HG02571 (cell line): ENCODE data around the gene CYTH2.

Experiments
- ATAC-seq: cut with Tn5 transposase; IDR thresholded peaks from one replicate; pipeline ENCODE4 v1.9.1; 2021; ENCODE audit warnings: mild to moderate bottlenecking, moderate library complexity; ENCODE audit not compliant: unreplicated experiment

CYTH2 gene

GRCh38 chr19:48492925-48493717 lies 24.0 kb downstream of the CYTH2 start:
- ATAC-seq = peak; percentile 50

GRCh38 chr19:48493718-48494401 lies 24.7 kb downstream of the CYTH2 start:
- peak; percentile 4 for ATAC-seq

GRCh38 chr19:48495396-48495795 lies 26.2 kb downstream of the CYTH2 start:
- ATAC-seq = no peak

- no peak for ATAC-seq
These were observed 28.0 kb downstream of the CYTH2 start for GRCh38 chr19:48496959-48497727.

- ATAC-seq = no peak
These were observed 28.8 kb downstream of the CYTH2 start for GRCh38 chr19:48497728-48498594.

GRCh38 chr19:48498595-48499311 lies 29.6 kb downstream of the CYTH2 start:
- no peak for ATAC-seq

GRCh38 chr19:48499316-48500090 lies 30.3 kb downstream of the CYTH2 start:
- ATAC-seq = no peak

GRCh38 chr19:48500830-48501493 lies 31.8 kb downstream of the CYTH2 start:
- no peak for ATAC-seq

- no peak for ATAC-seq
These were observed 32.6 kb downstream of the CYTH2 start for GRCh38 chr19:48501494-48502349.

- no peak for ATAC-seq
These were observed 33.3 kb downstream of the CYTH2 start for GRCh38 chr19:48502350-48503018.

GRCh38 chr19:48506138-48506733 lies 37.1 kb downstream of the CYTH2 start:
- no peak for ATAC-seq

GRCh38 chr19:48507911-48508439 lies 38.8 kb downstream of the CYTH2 start:
- ATAC-seq = no peak

GRCh38 chr19:48508729-48509411 lies 39.7 kb downstream of the CYTH2 start:
- ATAC-seq = no peak

GRCh38 chr19:48509467-48510194 lies 40.5 kb downstream of the CYTH2 start:
- no peak for ATAC-seq
